SH-SY5Y (cell line): ENCODE data around the gene CDC20.

ENCODE experiments used
- GATA2 ChIP-seq: IDR thresholded peaks from 2 replicates; pipeline ENCODE4 v1.6.1; 2011; ENCODE audit warnings: mild to moderate bottlenecking, low read depth, low read length
- GATA3 ChIP-seq: IDR thresholded peaks from 2 replicates; pipeline ENCODE4 v1.6.1; 2011; ENCODE audit warnings: low read depth, mild to moderate bottlenecking, low read length, moderate library complexity

DNA sequence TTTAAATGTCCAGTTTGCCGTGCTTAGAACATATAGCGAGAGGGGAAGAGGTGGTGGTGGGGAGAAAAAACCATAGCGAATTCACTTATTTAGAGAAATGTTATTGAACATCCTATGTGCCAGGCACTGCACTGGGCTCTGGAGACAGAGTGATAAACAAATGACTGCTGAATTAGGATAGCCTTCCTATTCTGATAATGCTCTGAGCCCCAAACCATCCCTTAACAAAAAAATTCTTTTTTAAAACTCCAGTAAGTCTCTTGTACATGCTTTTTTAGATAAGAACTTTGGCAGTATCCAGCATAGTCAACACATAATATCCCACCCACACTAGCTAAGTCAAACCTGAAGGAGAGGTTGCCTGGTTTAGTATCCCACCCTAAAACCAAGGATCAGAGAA, 39.4 kb downstream of the CDC20 start:
- TF ChIP-seq GATA2 (no peak), GATA3 (no peak)
